ENCODE data around the gene ZFHX3. TPM values are rescaled to one million over a fixed set of nuclear protein-coding genes. Genes with fewer than 3 reads are reported as not detected.

ZFHX3 gene
- total and polyA plus RNA-seq, 2 donors (not counting 3 experiments of a cell fraction or from before 2014, with no cell fraction given), result 3.7 to 18.8 TPM

DNA sequence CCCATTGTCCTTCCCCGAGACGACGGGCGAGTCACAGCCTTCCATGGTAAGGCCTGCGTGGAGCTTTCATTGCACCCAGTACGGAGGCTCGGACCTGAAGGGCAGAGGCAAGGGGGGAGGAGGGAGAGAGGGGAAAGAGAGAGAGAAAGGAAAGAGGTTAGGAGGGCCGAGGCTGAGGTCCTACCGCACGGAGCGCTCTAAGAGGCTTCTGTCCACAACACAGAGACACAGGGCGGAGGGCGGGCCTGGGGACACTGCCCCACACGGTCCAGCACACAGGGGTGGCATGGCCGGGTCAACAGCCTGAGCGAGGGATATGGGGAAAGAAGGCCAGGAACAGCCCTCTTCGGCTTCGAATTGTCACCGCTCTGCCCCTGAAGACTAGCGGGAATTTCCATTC, 87.8 kb downstream of the ZFHX3 start:
- Histone ChIP-seq H3K79me2 (ENCODE audit: control insufficient read depth, insufficient read depth, low read length) (peaks cover 1% of the 10 kb centered on the region), H3K9me3 (replicated peaks; ENCODE audit: control insufficient read depth, insufficient read depth, low read length) (no peaks in the 10 kb centered on the region), H3K9ac (replicated peaks; ENCODE audit: extremely low read depth, insufficient read depth, low read length) (no peak overlapping the region), H3K4me2 (ENCODE audit: insufficient read depth, low read length) (no peak overlapping the region), H3K9me1 (replicated peaks; ENCODE audit: control insufficient read depth, extremely low read depth, insufficient read depth, low read length) (no peaks in the 10 kb centered on the region), H2AFZ (ENCODE audit: low read depth, low read length) (no peak overlapping the region), H4K20me1 (replicated peaks; ENCODE audit: control insufficient read depth, extremely low read depth, insufficient read depth, low read length) (no peaks in the 10 kb centered on the region), H3K4me3 (replicated peaks in 1 of 3; ENCODE audit: insufficient read depth in 1 of 3, low read depth in 1 of 3, low read length in 3 of 3) (no peak overlapping the region), H3K27me3 (ENCODE audit: control insufficient read depth in 2 of 2, insufficient read depth in 2 of 2, low read length in 2 of 2) (no peaks in the 10 kb centered on the region), H3K27ac (ENCODE audit: insufficient read depth, low read depth, low read length) (no peak overlapping the region), H3K4me1 (ENCODE audit: control insufficient read depth, extremely low read depth, insufficient read depth, low read length) (no peaks in the 10 kb centered on the region), H3K36me3 (ENCODE audit: control insufficient read depth in 2 of 2, extremely low read depth in 1 of 2, insufficient read depth in 2 of 2, low read length in 2 of 2) (peaks cover 4 to 11% of the 10 kb centered on the region in 2 experiments)
- DNase-seq (ENCODE audit: low read depth, low spot score) (no peak), FAIRE-seq (no peak)
- BruUV-seq (replicated peaks), result no TSS peak
- dilution Hi-C loops (cut with MboI; ENCODE audit: extremely low pct_ligation_motif_present, low sequenced_read_pairs) (no loop called here), intact Hi-C loops (cut with micrococcal nuclease) (no loop called here)
- TF ChIP-seq GATA2 (IDR thresholded peaks at IDR 0.05; ENCODE audit: insufficient read depth, insufficient read length, low read depth, low read length), result no peak
- TF ChIP-seq POLR2A (IDR thresholded peaks at IDR 0.05; ENCODE audit: low read depth, low read length), result no peak
- no peak for TF ChIP-seq POLR2AphosphoS5 (IDR thresholded peaks at IDR 0.05; ENCODE audit: insufficient read depth, low read depth, low read length)
- no peak for TF ChIP-seq CTCF (IDR thresholded peaks at IDR 0.05; ENCODE audit: extremely low read depth in 1 of 2, insufficient read depth in 1 of 2, low read depth in 1 of 2, low read length in 2 of 2)
- TF ChIP-seq FOS (IDR thresholded peaks at IDR 0.05; ENCODE audit: borderline replicate concordance, insufficient read depth, low read length), result no peak
- TF ChIP-seq EZH2 (IDR thresholded peaks at IDR 0.05; ENCODE audit: borderline replicate concordance, low read depth, low read length, severe bottlenecking), result no peak
- no peak for TF ChIP-seq MAX (IDR thresholded peaks at IDR 0.05; ENCODE audit: insufficient read depth, insufficient read length)
- TF ChIP-seq MYC (IDR thresholded peaks at IDR 0.05; ENCODE audit: low read depth, low read length), result no peak
- no peak for TF ChIP-seq JUN (IDR thresholded peaks at IDR 0.05; ENCODE audit: borderline replicate concordance, insufficient read depth, insufficient read length, low read depth)
- ChIA-PET POLR2A (no interaction called here), CTCF (interaction anchor here (1.3 to 1.7 kb wide), 3 partner anchors 14 to 217 kb away, joined by 3 to 5 read pairs (median 4); no protein-coding TSS in a partner anchor)

All from endothelial cell of umbilical vein (primary cell).